Measurements from ENCODE around the gene ZNF841.
"Not testable (repeated sequence)": the region's sequence is repeated elsewhere in the genome, so short reads cannot be mapped to it uniquely, and the experiment has no call there.

ZNF841 gene

GRCh38 chr19:52066258-52066863, 29.2 kb downstream of the ZNF841 start:
- no peak for DNase-seq

- DNase-seq, result no peak
These were observed 30.2 kb downstream of the ZNF841 start for GRCh38 chr19:52065399-52065798.

DNA sequence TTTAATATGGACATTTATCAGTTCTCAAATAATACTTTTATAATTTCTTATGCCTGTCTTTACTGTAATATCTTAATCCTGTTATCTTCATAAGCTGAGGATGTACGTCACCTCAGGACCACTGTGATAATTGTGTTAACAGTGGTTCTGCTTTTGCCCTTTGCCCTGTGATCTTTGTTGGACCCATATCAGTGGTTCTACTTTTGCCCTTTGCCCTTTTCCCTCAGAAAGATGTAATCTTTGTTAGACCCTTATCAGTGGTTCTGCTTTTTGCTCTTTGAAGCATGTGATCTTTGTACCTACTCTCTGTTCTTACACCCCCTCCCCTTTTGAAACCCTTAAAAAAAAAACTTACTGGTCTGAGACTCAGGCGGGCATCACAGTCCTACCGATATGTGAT, 39.1 kb downstream of the ZNF841 start:
- not testable (repeated sequence) for DNase-seq

DNA sequence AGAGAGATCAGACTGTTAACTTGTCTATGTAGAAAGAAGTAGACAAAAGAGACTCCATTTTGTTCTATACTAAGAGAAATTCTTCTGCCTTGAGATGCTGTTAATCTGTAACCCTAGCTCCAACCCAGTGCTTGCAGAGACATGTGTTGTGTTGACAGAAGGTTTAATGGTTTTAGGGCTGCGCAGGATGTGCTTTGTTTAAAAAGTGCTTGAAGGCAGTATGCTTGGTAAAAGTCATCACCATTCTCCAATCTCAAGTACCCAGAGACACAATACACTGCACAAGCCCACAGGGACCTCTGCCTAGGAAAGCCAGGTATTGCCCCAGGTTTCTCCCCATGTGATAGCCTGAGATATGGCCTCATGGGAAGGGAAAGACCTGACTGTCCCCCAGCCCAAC, 43.8 kb downstream of the ZNF841 start:
- not testable (repeated sequence) for DNase-seq

DNA sequence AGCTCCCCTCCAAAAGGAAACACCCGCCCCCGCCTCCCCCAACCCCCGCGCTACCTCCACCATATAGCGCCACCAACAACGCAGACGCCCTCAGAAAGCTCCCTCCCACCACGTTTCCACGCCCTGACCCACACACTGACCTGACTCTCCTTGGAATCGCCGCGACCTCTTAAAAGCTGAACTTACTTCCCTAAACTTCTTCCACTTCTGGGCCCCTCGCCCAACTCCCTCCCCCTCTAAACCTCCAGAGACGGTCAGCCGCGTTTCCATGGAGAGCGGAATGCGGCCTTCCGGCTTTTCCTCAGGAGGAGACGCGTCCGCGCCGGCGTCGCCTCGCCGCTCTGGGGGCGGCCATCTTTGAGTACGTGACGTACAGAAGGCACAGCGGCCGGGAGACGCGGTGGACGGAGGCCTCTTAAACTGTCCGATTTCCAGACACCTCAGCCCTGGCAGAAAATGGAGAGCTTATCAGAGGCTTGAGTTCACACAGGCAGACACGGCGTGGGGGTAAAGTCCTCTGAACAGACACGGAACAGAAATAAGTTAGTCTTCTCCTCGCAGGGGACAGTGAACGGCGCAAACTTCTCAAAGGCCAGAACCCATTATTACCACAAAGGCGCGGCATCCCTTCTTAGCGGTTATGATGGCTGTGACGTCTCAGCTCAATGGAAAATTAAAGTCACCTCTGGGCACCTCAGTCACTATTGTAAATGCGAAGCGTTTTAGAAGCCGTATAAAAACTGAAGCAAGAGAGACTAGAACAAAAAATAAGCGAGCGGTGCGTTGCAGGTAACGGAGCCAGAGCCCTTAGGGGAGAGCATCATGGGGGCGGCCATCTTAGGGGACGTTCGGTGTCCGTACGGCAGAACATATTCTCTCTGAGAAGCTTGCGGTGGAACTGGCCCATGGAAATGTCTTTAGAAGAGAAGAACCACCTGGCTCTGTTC, 46.7 kb downstream of the ZNF841 start, which contains the start of gene ZNF432:
ZNF432 (minus strand) TSS at position 284 of the 947 bp plus-strand sequence. CDS start 1,970 bp downstream, outside the sequence.
- DNase-seq, result peak; percentile 93

GRCh38 chr19:52039169-52039568, 56.4 kb downstream of the ZNF841 start:
- DNase-seq, result no peak

- peak; percentile 14 for DNase-seq
These were observed 61.4 kb downstream of the ZNF841 start for GRCh38 chr19:52034051-52034728.

- DNase-seq, result no peak
These were observed 66.8 kb downstream of the ZNF841 start for GRCh38 chr19:52028780-52029123.

GRCh38 chr19:52028027-52028779, 67.4 kb downstream of the ZNF841 start, which contains the start of gene ZNF614:
ZNF614 (minus strand) TSS chr19:52028379; CDS start chr19:52025745, 2,634 bp downstream.
- peak; percentile 88 for DNase-seq

- DNase-seq, result not testable (repeated sequence)
These were observed 69.1 kb downstream of the ZNF841 start for GRCh38 chr19:52026255-52026990.

DNA sequence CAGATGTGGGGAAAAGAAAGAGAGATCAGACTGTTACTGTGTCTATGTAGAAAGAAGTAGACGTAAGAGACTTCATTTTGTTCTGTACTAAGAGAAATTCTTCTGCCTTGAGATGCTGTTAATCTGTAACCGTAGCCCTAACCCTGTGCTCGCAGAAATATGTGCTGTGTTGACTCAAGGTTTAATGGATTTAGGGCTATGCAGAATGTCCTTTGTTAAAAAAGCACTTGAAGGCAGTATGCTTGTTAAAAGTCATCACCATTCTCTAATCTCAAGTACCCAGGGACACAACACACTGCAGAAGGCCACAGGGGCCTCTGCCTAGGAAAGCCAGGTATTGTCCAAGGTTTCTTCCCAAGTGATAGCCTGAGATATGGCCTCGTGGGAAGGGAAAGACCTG, 71.1 kb downstream of the ZNF841 start:
- not testable (repeated sequence) for DNase-seq

DNA sequence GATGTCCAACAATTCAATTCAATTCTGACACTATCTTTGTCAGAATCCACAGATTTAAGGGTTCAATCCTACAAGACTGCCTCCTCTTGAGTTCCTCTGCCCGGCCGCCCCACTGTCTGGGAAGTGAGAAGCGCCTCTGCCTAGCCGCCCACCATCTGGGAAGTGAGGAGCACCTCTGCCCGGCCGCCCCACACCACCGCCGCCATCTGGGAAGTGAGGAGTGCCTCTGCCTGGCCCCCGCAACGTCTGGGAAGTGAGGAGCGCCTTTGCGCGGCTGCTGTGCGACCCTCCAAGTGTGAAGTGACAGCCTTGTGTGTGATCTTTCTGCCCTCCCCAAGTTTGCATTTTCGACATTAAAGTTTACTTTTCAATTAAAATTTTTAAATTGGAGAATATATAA, 73.4 kb downstream of the ZNF841 start:
- DNase-seq, result no peak

DNA sequence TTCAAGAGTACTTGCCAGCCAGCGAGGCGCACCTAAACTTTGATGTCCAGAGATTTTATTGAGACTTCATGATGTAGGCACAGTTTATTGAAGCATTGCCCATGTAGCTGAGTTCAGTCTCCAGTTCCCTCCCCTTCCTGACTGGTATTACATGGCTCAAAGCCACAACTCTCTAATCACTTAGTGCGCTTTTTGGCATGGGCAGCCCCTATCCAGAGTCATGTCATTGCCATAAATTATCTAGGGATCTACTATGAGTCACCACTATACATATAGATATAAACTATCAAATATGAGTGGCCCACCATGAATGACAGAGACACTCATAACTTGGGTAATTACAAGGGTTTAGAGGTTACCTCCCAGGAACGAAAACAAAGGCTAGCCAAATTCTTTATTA, 75.1 kb downstream of the ZNF841 start:
- DNase-seq, result no peak
